Measurements from ENCODE around the gene TBC1D5. TPM values are rescaled to one million over a fixed set of nuclear protein-coding genes. Genes with fewer than 3 reads are reported as not detected.
"Not testable (repeated sequence)": the region's sequence is repeated elsewhere in the genome, so short reads cannot be mapped to it uniquely, and the experiment has no call there.

Gene TBC1D5
- total RNA-seq, 1 experiment from 2014 or later: 43.3 TPM

GRCh38 chr3:17777326-17777725 lies 34.9 kb upstream of the TBC1D5 start:
- DNase-seq (ENCODE audit: unreplicated experiment); H3K4me3 Mint-ChIP-seq (ENCODE audit: unreplicated experiment); intact Hi-C loops (cut with micrococcal nuclease); H3K36me3 Mint-ChIP-seq (ENCODE audit: insufficient read depth, unreplicated experiment); H3K27ac Mint-ChIP-seq (ENCODE audit: low read depth, unreplicated experiment); H3K4me1 Mint-ChIP-seq (ENCODE audit: insufficient read depth, unreplicated experiment); H3K27me3 Mint-ChIP-seq (ENCODE audit: insufficient read depth, unreplicated experiment); BruUV-seq (replicated peaks); POLR2A ChIA-PET; CTCF ChIA-PET; H3K9me3 Mint-ChIP-seq (ENCODE audit: unreplicated experiment): not testable (repeated sequence)

- BruUV-seq (replicated peaks): no TSS peak
- no peak for TF ChIP-seq CTCF (IDR thresholded peaks at IDR 0.05; ENCODE audit: unreplicated experiment)
- DNase-seq (ENCODE audit: unreplicated experiment): no peak
- Mint-ChIP-seq H3K27ac (ENCODE audit: low read depth, unreplicated experiment) (no peak overlapping the region), H3K27me3 (ENCODE audit: insufficient read depth, unreplicated experiment) (no peaks in the 10 kb centered on the region), H3K4me3 (ENCODE audit: unreplicated experiment) (no peak overlapping the region), H3K4me1 (ENCODE audit: insufficient read depth, unreplicated experiment) (no peaks in the 10 kb centered on the region), H3K9me3 (ENCODE audit: unreplicated experiment) (no peaks in the 10 kb centered on the region), H3K36me3 (ENCODE audit: insufficient read depth, unreplicated experiment) (peaks cover 6% of the 10 kb centered on the region)
- intact Hi-C loops (cut with micrococcal nuclease): no loop called here
- ChIA-PET CTCF (no interaction called here), POLR2A (interaction anchor here (0.6 kb wide), 1 partner anchor 110 kb away, joined by 4 read pairs; no protein-coding TSS in a partner anchor)
Observed at GRCh38 chr3:17775073-17775472, 32.6 kb upstream of the TBC1D5 start.

- H3K4me1 Mint-ChIP-seq (ENCODE audit: insufficient read depth, unreplicated experiment); H3K27me3 Mint-ChIP-seq (ENCODE audit: insufficient read depth, unreplicated experiment); DNase-seq (ENCODE audit: unreplicated experiment); BruUV-seq (replicated peaks); H3K36me3 Mint-ChIP-seq (ENCODE audit: insufficient read depth, unreplicated experiment); H3K9me3 Mint-ChIP-seq (ENCODE audit: unreplicated experiment); intact Hi-C loops (cut with micrococcal nuclease); H3K27ac Mint-ChIP-seq (ENCODE audit: low read depth, unreplicated experiment); H3K4me3 Mint-ChIP-seq (ENCODE audit: unreplicated experiment): not testable (repeated sequence)
- POLR2A ChIA-PET: interaction anchor here (0.6 kb wide), 1 partner anchor 110 kb away, joined by 4 read pairs; no protein-coding TSS in a partner anchor
- CTCF ChIA-PET: interaction anchor here (1.4 kb wide), 1 partner anchor 129 kb away, joined by 3 read pairs; no protein-coding TSS in a partner anchor
Observed at GRCh38 chr3:17774180-17774910, 31.9 kb upstream of the TBC1D5 start.

- Mint-ChIP-seq H3K27ac (ENCODE audit: low read depth, unreplicated experiment) (no peak overlapping the region), H3K4me3 (ENCODE audit: unreplicated experiment) (no peak overlapping the region), H3K9me3 (ENCODE audit: unreplicated experiment) (no peaks in the 10 kb centered on the region), H3K4me1 (ENCODE audit: insufficient read depth, unreplicated experiment) (no peaks in the 10 kb centered on the region), H3K27me3 (ENCODE audit: insufficient read depth, unreplicated experiment) (no peaks in the 10 kb centered on the region), H3K36me3 (ENCODE audit: insufficient read depth, unreplicated experiment) (peaks cover 6% of the 10 kb centered on the region)
- ChIA-PET CTCF (interaction anchor here (1.1 kb wide), 1 partner anchor 69 kb away, joined by 3 read pairs; no protein-coding TSS in a partner anchor), POLR2A (interaction anchor here (0.5 to 1.8 kb wide), 2 partner anchors 30 to 77 kb away, joined by 3 to 5 read pairs; partner anchors contain the start of gene TBC1D5)
- intact Hi-C loops (cut with micrococcal nuclease): no loop called here
- no TSS peak for BruUV-seq (replicated peaks)
- DNase-seq (ENCODE audit: unreplicated experiment): no peak
- TF ChIP-seq CTCF (IDR thresholded peaks at IDR 0.05; ENCODE audit: unreplicated experiment): no peak
Observed at GRCh38 chr3:17772556-17772955, 30.1 kb upstream of the TBC1D5 start.

- no peaks in the 10 kb centered on the region for H3K4me1 Mint-ChIP-seq (ENCODE audit: insufficient read depth, unreplicated experiment)
- BruUV-seq (replicated peaks): no TSS peak
- H3K4me3 Mint-ChIP-seq (ENCODE audit: unreplicated experiment): no peak overlapping the region
- TF ChIP-seq CTCF (IDR thresholded peaks at IDR 0.05; ENCODE audit: unreplicated experiment): no peak
- H3K27me3 Mint-ChIP-seq (ENCODE audit: insufficient read depth, unreplicated experiment): no peaks in the 10 kb centered on the region
- no peaks in the 10 kb centered on the region for H3K9me3 Mint-ChIP-seq (ENCODE audit: unreplicated experiment)
- intact Hi-C loops (cut with micrococcal nuclease): no loop called here
- ChIA-PET POLR2A (interaction anchor here (1.8 kb wide), 1 partner anchor 29 kb away, joined by 5 read pairs; the partner anchor contains the start of gene TBC1D5), CTCF (no interaction called here)
- no peak overlapping the region for H3K27ac Mint-ChIP-seq (ENCODE audit: low read depth, unreplicated experiment)
- H3K36me3 Mint-ChIP-seq (ENCODE audit: insufficient read depth, unreplicated experiment): peaks cover 2% of the 10 kb centered on the region
- DNase-seq (ENCODE audit: unreplicated experiment): no peak
Observed at GRCh38 chr3:17771177-17772017, 29.0 kb upstream of the TBC1D5 start.
